ENCODE results near the gene ATP2A1.

ATP2A1 gene

GRCh38 chr16:28918698-28919097 is 40.4 kb downstream of the ATP2A1 start:
- Histone ChIP-seq H3K4ac (ENCODE audit: low read depth, low read length) (no peak overlapping the region), H2AK5ac (ENCODE audit: low read length) (no peak overlapping the region), H3K23ac (ENCODE audit: low read length) (no peak overlapping the region), H3K79me1 (ENCODE audit: low read length) (peaks cover 2% of the 10 kb centered on the region), H3K79me2 (ENCODE audit: control insufficient read depth, insufficient read depth, low read length) (no peaks in the 10 kb centered on the region), H2BK15ac (replicated peaks; ENCODE audit: low read depth) (no peak overlapping the region), H3K36me3 (ENCODE audit: control insufficient read depth, insufficient read depth, low read length) (no peaks in the 10 kb centered on the region), H3K27me3 (ENCODE audit: insufficient read depth, low read length, poor library complexity) (no peaks in the 10 kb centered on the region), H4K5ac (ENCODE audit: low read length) (no peak overlapping the region), H2BK120ac (ENCODE audit: low read depth, low read length) (no peak overlapping the region), H3K18ac (ENCODE audit: low read length) (no peak overlapping the region), H3K4me3 (ENCODE audit: low read length) (no peak overlapping the region), H3K4me2 (ENCODE audit: low read length) (no peak overlapping the region), H4K8ac (ENCODE audit: low read depth, low read length) (no peak overlapping the region), H3K4me1 (ENCODE audit: control insufficient read depth, low read depth, low read length) (no peaks in the 10 kb centered on the region), H3K27ac (ENCODE audit: low read depth, low read length) (no peak overlapping the region), H2BK5ac (ENCODE audit: low read length) (no peak overlapping the region), H3K9ac (ENCODE audit: low read length) (no peak overlapping the region), H3K56ac (ENCODE audit: low read length) (no peak overlapping the region)
- no peak for DNase-seq
- no CpG with 5 or more reads among the region's 3 CpGs for WGBS (ENCODE audit: extremely low coverage, insufficient coverage, low lambda C conversion rate)

DNA sequence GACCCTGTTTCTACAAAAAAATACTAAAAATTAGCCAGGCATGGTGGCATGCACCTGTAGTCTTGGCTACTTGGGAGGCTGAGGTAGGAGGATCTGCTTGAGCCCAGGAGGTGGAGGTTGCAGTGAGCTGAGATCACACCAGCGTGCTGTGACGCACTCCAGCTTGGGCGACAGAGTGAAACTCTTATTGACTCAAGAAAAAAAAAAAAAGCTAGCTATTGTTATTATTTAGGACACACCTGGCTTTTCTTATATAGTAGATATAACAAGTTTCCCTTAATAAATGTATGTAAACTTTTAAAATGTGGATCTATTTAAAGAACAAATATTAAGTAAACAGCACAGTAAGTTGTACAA is 44.9 kb downstream of the ATP2A1 start:
- no CpG with 5 or more reads among the region's 3 CpGs for WGBS (ENCODE audit: extremely low coverage, insufficient coverage, low lambda C conversion rate)

DNA sequence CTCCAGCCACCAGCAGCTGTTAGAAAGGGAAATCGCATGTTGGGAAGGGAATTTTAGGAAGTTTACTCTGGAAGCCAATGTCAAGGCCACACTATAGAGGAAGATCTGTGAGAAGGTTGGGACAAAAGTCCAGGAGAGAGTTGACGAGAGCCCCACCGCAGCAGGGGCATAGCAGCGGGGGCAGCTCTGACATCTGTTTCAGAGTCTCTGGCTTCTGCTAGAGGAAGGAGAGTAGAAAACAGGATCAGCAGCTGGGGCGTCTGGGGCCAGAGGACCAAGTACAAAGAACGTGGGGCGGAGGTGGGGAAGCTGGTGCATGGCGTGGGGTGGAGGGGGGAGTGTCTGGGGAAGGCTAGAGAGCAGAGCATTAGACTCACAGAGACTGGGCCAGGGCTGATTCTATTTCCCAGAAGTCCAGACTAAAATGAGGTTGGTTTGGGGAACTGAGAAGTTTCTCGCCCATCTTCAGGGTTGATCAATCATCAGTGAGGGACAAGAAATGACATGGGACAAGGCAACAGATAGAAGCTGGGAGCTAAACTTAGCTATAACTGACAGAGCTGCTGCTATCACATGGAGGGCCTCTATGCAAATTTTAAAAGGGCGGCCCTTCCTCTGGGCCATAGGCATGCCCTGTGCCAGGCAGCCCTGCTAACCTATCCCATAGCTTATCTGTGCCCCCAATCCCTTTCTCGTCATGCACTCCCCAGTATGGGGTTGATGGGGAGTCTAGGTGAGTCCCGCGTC is 45.5 kb downstream of the ATP2A1 start:
- H3K27ac ChIP-seq (ENCODE audit: low read depth, low read length): peak overlapping the region; percentile 32
- H2BK5ac ChIP-seq (ENCODE audit: low read length): peak overlapping the region; percentile 49
- no peak overlapping the region for H2AK5ac ChIP-seq (ENCODE audit: low read length)
- WGBS (ENCODE audit: extremely low coverage, insufficient coverage, low lambda C conversion rate): no CpG with 5 or more reads among the region's 13 CpGs
- peak overlapping the region; percentile 66 for H3K23ac ChIP-seq (ENCODE audit: low read length)
- H3K56ac ChIP-seq (ENCODE audit: low read length): peak overlapping the region; percentile 97
- no peak overlapping the region for H4K5ac ChIP-seq (ENCODE audit: low read length)
- peak overlapping the region; percentile 97 for H3K4me2 ChIP-seq (ENCODE audit: low read length)
- H2BK15ac ChIP-seq (replicated peaks; ENCODE audit: low read depth): no peak overlapping the region
- H3K18ac ChIP-seq (ENCODE audit: low read length): no peak overlapping the region
- no peaks in the 10 kb centered on the region for H3K79me2 ChIP-seq (ENCODE audit: control insufficient read depth, insufficient read depth, low read length)
- H3K4me1 ChIP-seq (ENCODE audit: control insufficient read depth, low read depth, low read length): no peaks in the 10 kb centered on the region
- peak overlapping the region; percentile 60 for H3K4me3 ChIP-seq (ENCODE audit: low read length)
- H3K4ac ChIP-seq (ENCODE audit: low read depth, low read length): no peak overlapping the region
- H3K79me1 ChIP-seq (ENCODE audit: low read length): peaks cover 2% of the 10 kb centered on the region
- no peak for DNase-seq
- no peak overlapping the region for H2BK120ac ChIP-seq (ENCODE audit: low read depth, low read length)
- no peaks in the 10 kb centered on the region for H3K27me3 ChIP-seq (ENCODE audit: insufficient read depth, low read length, poor library complexity)
- no peaks in the 10 kb centered on the region for H3K36me3 ChIP-seq (ENCODE audit: control insufficient read depth, insufficient read depth, low read length)
- H4K8ac ChIP-seq (ENCODE audit: low read depth, low read length): no peak overlapping the region
- peak overlapping the region; percentile 86 for H3K9ac ChIP-seq (ENCODE audit: low read length)

More for the DNA sequence above, 44.9 kb downstream of the ATP2A1 start:
- no peak overlapping the region for H3K56ac ChIP-seq (ENCODE audit: low read length)
- H3K23ac ChIP-seq (ENCODE audit: low read length): no peak overlapping the region
- H2BK5ac ChIP-seq (ENCODE audit: low read length): no peak overlapping the region
- no peaks in the 10 kb centered on the region for H3K27me3 ChIP-seq (ENCODE audit: insufficient read depth, low read length, poor library complexity)
- H3K4me2 ChIP-seq (ENCODE audit: low read length): no peak overlapping the region
- no peaks in the 10 kb centered on the region for H3K79me2 ChIP-seq (ENCODE audit: control insufficient read depth, insufficient read depth, low read length)
- no peak overlapping the region for H2AK5ac ChIP-seq (ENCODE audit: low read length)
- no peak overlapping the region for H2BK120ac ChIP-seq (ENCODE audit: low read depth, low read length)
- H4K8ac ChIP-seq (ENCODE audit: low read depth, low read length): no peak overlapping the region
- H4K5ac ChIP-seq (ENCODE audit: low read length): no peak overlapping the region
- no peak overlapping the region for H3K4me3 ChIP-seq (ENCODE audit: low read length)
- H2BK15ac ChIP-seq (replicated peaks; ENCODE audit: low read depth): no peak overlapping the region
- no peak overlapping the region for H3K27ac ChIP-seq (ENCODE audit: low read depth, low read length)
- H3K36me3 ChIP-seq (ENCODE audit: control insufficient read depth, insufficient read depth, low read length): no peaks in the 10 kb centered on the region
- H3K4me1 ChIP-seq (ENCODE audit: control insufficient read depth, low read depth, low read length): no peaks in the 10 kb centered on the region
- no peak for DNase-seq
- H3K9ac ChIP-seq (ENCODE audit: low read length): no peak overlapping the region
- H3K4ac ChIP-seq (ENCODE audit: low read depth, low read length): no peak overlapping the region
- H3K18ac ChIP-seq (ENCODE audit: low read length): no peak overlapping the region
- H3K79me1 ChIP-seq (ENCODE audit: low read length): peaks cover 2% of the 10 kb centered on the region

GRCh38 chr16:28924399-28924761 is 46.1 kb downstream of the ATP2A1 start:
- Histone ChIP-seq H4K8ac (ENCODE audit: low read depth, low read length) (no peak overlapping the region), H4K5ac (ENCODE audit: low read length) (no peak overlapping the region)

DNA sequence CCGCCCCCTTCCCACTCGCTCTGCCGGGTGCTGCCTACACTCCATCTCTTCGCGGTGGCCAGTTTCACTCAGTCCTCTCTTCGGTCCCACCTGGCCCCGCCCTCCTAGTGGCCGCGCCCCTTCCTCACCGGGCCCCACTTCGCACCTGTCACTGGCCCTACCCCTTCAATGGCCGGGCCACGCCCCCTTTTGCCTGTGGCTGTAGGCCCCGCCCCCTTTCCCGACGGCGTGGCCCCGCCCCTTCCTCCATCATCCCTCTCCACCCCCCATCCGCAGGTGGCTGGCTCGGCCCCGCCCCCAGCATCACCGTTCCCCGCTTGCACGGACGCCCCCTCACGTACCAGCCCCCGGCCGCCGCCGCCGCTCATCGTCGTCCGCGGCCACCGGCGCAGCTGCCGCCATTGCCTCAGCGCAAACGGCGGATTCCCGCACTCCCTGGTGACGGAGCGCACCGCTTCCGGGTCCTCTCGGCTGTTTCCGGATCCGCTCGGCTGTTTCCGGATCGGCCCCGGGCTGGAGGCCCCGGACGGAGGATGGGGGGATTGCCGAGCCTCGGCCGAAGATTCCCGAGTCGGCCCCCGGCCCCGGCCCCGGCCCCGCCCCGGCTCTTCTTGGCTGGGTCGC is 46.6 kb downstream of the ATP2A1 start, which contains the start of gene RABEP2:
RABEP2 (minus strand) TSS at position 477 of the 624 bp plus-strand sequence; CDS start at position 402, 75 bp downstream.
- peak within 1 kb of the TSS; percentile 99 for H3K27ac ChIP-seq (ENCODE audit: low read depth, low read length)
- peak within 1 kb of the TSS; percentile 57 for H3K18ac ChIP-seq (ENCODE audit: low read length)
- peak within 1 kb of the TSS; percentile 82 for H3K4me3 ChIP-seq (ENCODE audit: low read length)
- peak within 1 kb of the TSS; percentile 98 for H3K23ac ChIP-seq (ENCODE audit: low read length)
- H3K79me2 ChIP-seq (ENCODE audit: control insufficient read depth, insufficient read depth, low read length): no peaks in the 10 kb centered on the region
- no peaks in the 10 kb centered on the region for H3K36me3 ChIP-seq (ENCODE audit: control insufficient read depth, insufficient read depth, low read length)
- H4K5ac ChIP-seq (ENCODE audit: low read length): no peak within 1 kb of the TSS
- no peak within 1 kb of the TSS for H2BK15ac ChIP-seq (replicated peaks; ENCODE audit: low read depth)
- H3K4ac ChIP-seq (ENCODE audit: low read depth, low read length): peak within 1 kb of the TSS; percentile 46
- no CpG with 5 or more reads among the region's 66 CpGs for WGBS (ENCODE audit: extremely low coverage, insufficient coverage, low lambda C conversion rate)
- H3K4me1 ChIP-seq (ENCODE audit: control insufficient read depth, low read depth, low read length): no peaks in the 10 kb centered on the region
- peak within 1 kb of the TSS; percentile 99 for H3K9ac ChIP-seq (ENCODE audit: low read length)
- H3K4me2 ChIP-seq (ENCODE audit: low read length): peak within 1 kb of the TSS; percentile 97
- peak within 1 kb of the TSS; percentile 84 for H2BK5ac ChIP-seq (ENCODE audit: low read length)
- peak within 1 kb of the TSS; percentile 98 for H3K56ac ChIP-seq (ENCODE audit: low read length)
- no peak within 1 kb of the TSS for H2AK5ac ChIP-seq (ENCODE audit: low read length)
- H3K27me3 ChIP-seq (ENCODE audit: insufficient read depth, low read length, poor library complexity): no peaks in the 10 kb centered on the region
- peaks cover 2% of the 10 kb centered on the region for H3K79me1 ChIP-seq (ENCODE audit: low read length)
- no peak within 1 kb of the TSS for H2BK120ac ChIP-seq (ENCODE audit: low read depth, low read length)
- peak within 1 kb of the TSS; percentile 78 for H4K8ac ChIP-seq (ENCODE audit: low read depth, low read length)
- DNase-seq: peak; percentile 97

More at GRCh38 chr16:28924399-28924761, 46.1 kb downstream of the ATP2A1 start:
- Histone ChIP-seq H3K23ac (ENCODE audit: low read length) (peak overlapping the region; percentile 66), H3K27me3 (ENCODE audit: insufficient read depth, low read length, poor library complexity) (no peaks in the 10 kb centered on the region), H3K9ac (ENCODE audit: low read length) (peak overlapping the region; percentile 86), H2BK15ac (replicated peaks; ENCODE audit: low read depth) (no peak overlapping the region), H3K18ac (ENCODE audit: low read length) (no peak overlapping the region), H3K27ac (ENCODE audit: low read depth, low read length) (peak overlapping the region; percentile 32), H3K4me2 (ENCODE audit: low read length) (peak overlapping the region; percentile 97), H2BK5ac (ENCODE audit: low read length) (peak overlapping the region; percentile 49), H3K79me2 (ENCODE audit: control insufficient read depth, insufficient read depth, low read length) (no peaks in the 10 kb centered on the region), H3K56ac (ENCODE audit: low read length) (peak overlapping the region; percentile 97), H3K4me1 (ENCODE audit: control insufficient read depth, low read depth, low read length) (no peaks in the 10 kb centered on the region), H3K4me3 (ENCODE audit: low read length) (peak overlapping the region; percentile 60), H2AK5ac (ENCODE audit: low read length) (no peak overlapping the region), H3K79me1 (ENCODE audit: low read length) (peaks cover 2% of the 10 kb centered on the region), H2BK120ac (ENCODE audit: low read depth, low read length) (no peak overlapping the region), H3K36me3 (ENCODE audit: control insufficient read depth, insufficient read depth, low read length) (no peaks in the 10 kb centered on the region), H3K4ac (ENCODE audit: low read depth, low read length) (peak overlapping the region; percentile 46)
- WGBS (ENCODE audit: extremely low coverage, insufficient coverage, low lambda C conversion rate): no CpG with 5 or more reads among the region's 15 CpGs
- DNase-seq: no peak

Data from mesendoderm (in vitro differentiated cells).